Endothelial cell (in vitro differentiated cells): ENCODE results near the gene GMNN. TPM values are rescaled to one million over a fixed set of nuclear protein-coding genes. Genes with fewer than 3 reads are reported as not detected.

Experiments used
- DNase-seq: peaks from one replicate; pipeline ENCODE4 v3.0.0; 2021; ENCODE audit warnings: low spot score
- H3K27ac Mint-ChIP-seq: one replicate; pipeline ENCODE4 v1.8.0; 2021; ENCODE audit warnings: mixed read lengths, inconsistent platforms; ENCODE audit not compliant: unreplicated experiment
- H3K27me3 Mint-ChIP-seq: one replicate; pipeline ENCODE4 v1.8.0; 2021; ENCODE audit warnings: mild to moderate bottlenecking, moderate library complexity, mixed read lengths, inconsistent platforms; ENCODE audit not compliant: unreplicated experiment
- H3K36me3 Mint-ChIP-seq: one replicate; pipeline ENCODE4 v1.8.0; 2021; ENCODE audit warnings: mild to moderate bottlenecking, low read depth, mixed read lengths, inconsistent platforms; ENCODE audit not compliant: unreplicated experiment
- H3K4me1 Mint-ChIP-seq: one replicate; pipeline ENCODE4 v1.8.0; 2021; ENCODE audit warnings: mild to moderate bottlenecking, mixed read lengths, inconsistent platforms; ENCODE audit not compliant: unreplicated experiment
- H3K4me3 Mint-ChIP-seq: one replicate; pipeline ENCODE4 v1.8.0; 2021; ENCODE audit warnings: mild to moderate bottlenecking, mixed read lengths, inconsistent platforms; ENCODE audit not compliant: unreplicated experiment
- H3K9me3 Mint-ChIP-seq: one replicate; pipeline ENCODE4 v1.8.0; 2021; ENCODE audit warnings: mixed read lengths, inconsistent platforms; ENCODE audit not compliant: unreplicated experiment
- total RNA-seq: library from RNA; stranded (reverse); fragmentation: NEBNext Ultra II Directional; extraction: Animal tissue kit (Norgen Biotek cat#: 25700); gene quantifications from one replicate; pipeline ENCODE4 v1.2.1, GENCODE V29; 2021; ENCODE audit not compliant: unreplicated experiment
- TF ChIP-seq, protein P1 (sequence below): fragments of 200-600 bp; sonication (generic); IDR thresholded peaks from one replicate; pipeline ENCODE4 v1.5.0; 2021; ENCODE audit warnings: antibody characterized with exemption; ENCODE audit not compliant: unreplicated experiment

GMNN gene
- total RNA-seq, 1 donor from 2014 or later = 24.7 TPM

DNA sequence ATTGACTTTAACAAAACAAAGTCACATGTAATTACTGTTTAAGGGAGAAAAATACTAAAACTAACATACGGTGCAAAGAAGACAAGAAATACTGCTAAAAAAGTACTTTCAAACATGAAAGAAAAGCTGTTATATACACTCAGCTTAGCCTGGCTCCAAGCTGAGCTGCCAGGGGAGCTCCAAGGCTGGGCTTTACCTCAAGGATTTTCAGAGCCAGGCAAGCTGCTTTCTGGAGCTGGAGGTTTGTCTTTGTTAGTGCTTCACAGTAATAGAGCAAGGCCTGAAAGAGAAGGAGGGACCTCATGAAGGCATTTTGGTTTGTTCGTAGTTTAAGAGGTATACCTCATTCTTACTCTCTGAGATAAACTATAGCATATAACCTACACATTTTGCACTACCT is 43.6 kb downstream of the GMNN start:
- Mint-ChIP-seq H3K27me3 (no peaks in the 10 kb centered on the region), H3K4me3 (no peak overlapping the region), H3K9me3 (no peaks in the 10 kb centered on the region), H3K27ac (no peak overlapping the region), H3K36me3 (no peaks in the 10 kb centered on the region), H3K4me1 (no peaks in the 10 kb centered on the region)
- TF ChIP-seq, protein P1, sequence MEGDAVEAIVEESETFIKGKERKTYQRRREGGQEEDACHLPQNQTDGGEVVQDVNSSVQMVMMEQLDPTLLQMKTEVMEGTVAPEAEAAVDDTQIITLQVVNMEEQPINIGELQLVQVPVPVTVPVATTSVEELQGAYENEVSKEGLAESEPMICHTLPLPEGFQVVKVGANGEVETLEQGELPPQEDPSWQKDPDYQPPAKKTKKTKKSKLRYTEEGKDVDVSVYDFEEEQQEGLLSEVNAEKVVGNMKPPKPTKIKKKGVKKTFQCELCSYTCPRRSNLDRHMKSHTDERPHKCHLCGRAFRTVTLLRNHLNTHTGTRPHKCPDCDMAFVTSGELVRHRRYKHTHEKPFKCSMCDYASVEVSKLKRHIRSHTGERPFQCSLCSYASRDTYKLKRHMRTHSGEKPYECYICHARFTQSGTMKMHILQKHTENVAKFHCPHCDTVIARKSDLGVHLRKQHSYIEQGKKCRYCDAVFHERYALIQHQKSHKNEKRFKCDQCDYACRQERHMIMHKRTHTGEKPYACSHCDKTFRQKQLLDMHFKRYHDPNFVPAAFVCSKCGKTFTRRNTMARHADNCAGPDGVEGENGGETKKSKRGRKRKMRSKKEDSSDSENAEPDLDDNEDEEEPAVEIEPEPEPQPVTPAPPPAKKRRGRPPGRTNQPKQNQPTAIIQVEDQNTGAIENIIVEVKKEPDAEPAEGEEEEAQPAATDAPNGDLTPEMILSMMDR = no peak
- no peak for DNase-seq

DNA sequence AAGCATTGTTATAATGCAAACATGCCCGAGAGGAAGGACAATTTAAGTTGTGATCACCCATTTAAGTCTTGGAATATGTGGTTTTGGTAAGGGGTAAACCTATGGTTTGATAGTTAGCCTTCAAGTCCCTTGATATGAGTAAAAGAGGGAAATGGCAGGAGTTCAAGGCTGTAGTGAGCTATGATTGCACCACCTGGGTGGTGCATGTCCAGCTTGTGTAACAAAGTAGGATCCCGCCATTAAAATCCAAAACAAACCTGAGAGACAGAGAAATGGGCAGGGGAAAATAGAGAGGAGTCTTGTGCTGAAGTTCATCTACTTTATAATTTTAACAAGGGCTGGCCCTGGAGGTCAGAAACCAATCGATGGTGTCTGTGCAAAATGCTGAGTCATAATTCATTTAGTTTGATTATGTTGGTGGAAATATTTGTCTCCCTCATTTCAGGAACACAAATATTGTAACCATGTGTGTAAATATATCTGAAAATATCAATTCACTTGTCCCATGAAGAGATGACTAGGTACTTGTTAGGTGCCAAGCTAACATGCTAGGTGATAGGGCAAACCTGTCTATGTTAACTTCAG is 47.2 kb downstream of the GMNN start:
- no peaks in the 10 kb centered on the region for H3K9me3 Mint-ChIP-seq

DNA sequence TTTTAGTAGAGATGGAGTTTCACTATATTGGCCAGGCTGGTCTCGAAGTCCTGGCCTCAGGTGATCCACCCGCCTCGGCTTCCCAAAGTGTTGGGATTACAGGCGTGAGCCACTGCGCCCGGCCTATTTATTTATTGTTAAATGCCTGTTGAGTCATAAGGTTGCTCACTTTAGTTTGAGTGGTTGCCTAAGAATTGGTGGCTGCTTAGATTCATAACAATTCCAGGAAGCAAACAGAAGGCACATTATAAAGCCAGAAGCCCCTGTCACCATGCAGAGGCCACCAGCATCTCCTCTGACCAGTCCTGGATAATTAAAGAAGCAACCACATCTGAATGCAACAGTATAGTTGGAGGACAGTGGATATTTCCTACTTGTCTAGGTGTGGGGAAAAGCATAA is 48.0 kb downstream of the GMNN start:
- Mint-ChIP-seq H3K27me3 (no peaks in the 10 kb centered on the region), H3K9me3 (no peaks in the 10 kb centered on the region), H3K27ac (no peak overlapping the region), H3K4me1 (no peaks in the 10 kb centered on the region), H3K36me3 (no peaks in the 10 kb centered on the region), H3K4me3 (no peak overlapping the region)
- TF ChIP-seq, protein P1 = no peak
- DNase-seq = no peak

More for the DNA sequence above, 47.2 kb downstream of the GMNN start:
- TF ChIP-seq, protein P1 = no peak
- no peak for DNase-seq
- Mint-ChIP-seq H3K27ac (no peak overlapping the region), H3K36me3 (no peaks in the 10 kb centered on the region), H3K4me1 (no peaks in the 10 kb centered on the region), H3K4me3 (no peak overlapping the region), H3K27me3 (no peaks in the 10 kb centered on the region)

DNA sequence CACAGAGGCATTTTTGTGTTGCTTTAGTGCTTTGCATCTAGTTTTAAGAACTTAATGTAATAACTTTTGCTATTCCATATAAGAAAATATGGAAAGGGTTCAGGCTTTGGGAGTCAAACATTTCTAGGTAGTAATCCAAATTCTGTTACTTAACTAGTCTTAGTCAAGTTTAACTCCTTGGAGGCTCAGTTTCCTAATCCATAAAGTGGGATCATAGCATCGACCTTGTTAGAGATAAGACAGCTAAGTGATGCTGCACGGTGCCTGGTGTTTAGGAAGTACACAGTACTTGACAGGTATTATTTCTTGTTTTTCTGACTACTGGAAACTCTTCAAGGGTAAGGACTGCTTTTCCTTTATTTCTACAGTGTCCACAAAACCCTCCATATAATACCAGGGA is 48.4 kb downstream of the GMNN start:
- TF ChIP-seq, protein P1 = no peak
- no peak for DNase-seq
- Mint-ChIP-seq H3K36me3 (no peaks in the 10 kb centered on the region), H3K4me1 (no peaks in the 10 kb centered on the region), H3K27ac (no peak overlapping the region), H3K27me3 (no peaks in the 10 kb centered on the region), H3K4me3 (no peak overlapping the region), H3K9me3 (no peaks in the 10 kb centered on the region)

DNA sequence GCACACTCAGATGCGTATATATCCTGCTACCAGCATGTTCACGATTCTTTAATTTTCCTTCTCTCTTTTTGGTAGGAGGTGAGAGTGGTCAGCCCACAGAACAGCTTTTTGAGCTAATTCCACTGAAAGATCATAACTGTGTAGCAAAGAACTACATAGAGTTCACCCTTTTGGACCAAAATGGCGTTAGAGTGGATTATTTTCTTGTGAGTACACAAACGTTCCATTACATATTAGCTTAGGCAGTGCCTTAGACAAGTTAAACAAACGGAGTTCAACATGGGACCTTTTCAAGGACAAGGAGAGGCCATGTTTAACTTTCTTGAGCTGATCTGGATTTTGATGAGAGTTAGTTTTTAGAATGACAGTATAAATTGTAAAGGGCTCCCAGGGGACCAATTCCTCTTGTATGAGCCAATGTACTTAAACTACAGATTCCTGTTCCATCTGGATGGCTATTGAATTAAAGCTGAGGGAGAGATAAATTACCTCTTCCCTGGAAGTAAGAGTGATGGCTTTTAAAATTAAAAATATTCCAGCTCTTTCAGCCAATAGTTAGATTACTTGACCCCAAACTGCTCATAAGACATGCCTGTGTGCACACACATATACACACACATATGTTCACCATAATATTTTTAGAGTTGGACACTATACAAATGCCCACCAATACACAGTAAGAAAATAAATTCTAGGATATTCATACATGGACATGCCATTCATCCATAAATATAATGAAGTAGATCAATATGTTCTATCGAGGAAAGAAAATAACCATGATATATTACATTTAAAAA is 49.6 kb downstream of the GMNN start:
- Mint-ChIP-seq H3K27me3 (no peaks in the 10 kb centered on the region), H3K9me3 (no peaks in the 10 kb centered on the region), H3K36me3 (no peaks in the 10 kb centered on the region), H3K4me1 (no peaks in the 10 kb centered on the region), H3K27ac (no peak overlapping the region), H3K4me3 (no peak overlapping the region)
- no peak for DNase-seq
- TF ChIP-seq, protein P1 = no peak
